HepG2 (cell line): ENCODE data around the gene UCK2. TPM values are rescaled to one million over a fixed set of nuclear protein-coding genes. Genes with fewer than 3 reads are reported as not detected.

Experiments used
- ATAC-seq: fragments of 200-7000 bp; cut with Tn5 transposase; 3 replicates; pipeline ENCODE4 v1.9.1; 2020; ENCODE audit warnings: mild to moderate bottlenecking, moderate library complexity
- BruUV-seq: library from RNA; stranded (reverse); fragments of 400-500 nt; replicated peaks from 2 replicates; lab custom pipeline; 2021; lab: Mats Ljungman, UMichigan
- CTCF ChIA-PET: fragments of 300-600 bp; formaldehyde crosslinking; extraction: SDS; loops from one replicate; lab custom pipeline; 2021; ENCODE audit warnings: low total read pairs, inconsistent platforms, low intra/inter-chr PET ratio; lab: Yijun Ruan, JAX
- POLR2A ChIA-PET: fragments of 350-600 bp; sonication (Branson Sonifier 250); formaldehyde crosslinking; loops from one replicate; lab custom pipeline; 2020; ENCODE audit warnings: antibody characterized with exemption, inconsistent platforms; lab: Yijun Ruan, JAX
- DNase-seq: peaks from one replicate; pipeline ENCODE4 v3.0.0-alpha.2; 2015; ENCODE audit warnings: low spot score
- FAIRE-seq: peaks from 3 replicates; lab custom pipeline; 2011; peaks lifted over from hg19 to GRCh38; lab: Jason Lieb, UNC
- H2AFZ ChIP-seq: one replicate; pipeline ENCODE4 v1.6.1; 2011; ENCODE audit warnings: low read length, inconsistent platforms
- H3K27ac ChIP-seq: fragments of 300-600 bp; 3 replicates; pipeline ENCODE4 v1.8.0; 2011; ENCODE audit warnings: mixed run types, mild to moderate bottlenecking, mixed read lengths, low read length, inconsistent platforms; ENCODE audit not compliant: insufficient read depth; ENCODE audit errors: extremely low read length
- H3K27me3 ChIP-seq, 2 experiments: fragments of 200-600 bp in 1 of 2; 2 replicates in 1 of 2; 3 replicates in 1 of 2; pipeline versions ENCODE4 v1.6.0 to v1.8.0; 2011; ENCODE audit warnings: low read length in 2 of 2, mild to moderate bottlenecking in 2 of 2, moderate library complexity in 2 of 2, inconsistent platforms in 1 of 2; ENCODE audit not compliant: insufficient read depth in 2 of 2, control insufficient read depth in 1 of 2
- H3K36me3 ChIP-seq, 2 experiments: fragments of 200-600 bp in 1 of 2; replicated peaks in 1 of 2; 2 replicates in 1 of 2; 3 replicates in 1 of 2; pipeline versions ENCODE4 v1.5.1 to v1.8.0; 2011; ENCODE audit warnings: low read length in 2 of 2, inconsistent platforms in 1 of 2; ENCODE audit not compliant: insufficient read depth in 2 of 2, control insufficient read depth in 1 of 2
- H3K4me1 ChIP-seq: 2 replicates; pipeline ENCODE4 v1.5.1; 2012; ENCODE audit warnings: low read length, inconsistent platforms; ENCODE audit not compliant: insufficient read depth
- H3K4me2 ChIP-seq: 2 replicates; pipeline ENCODE4 v1.6.0; 2011; ENCODE audit warnings: low read depth, low read length, inconsistent platforms
- H3K4me3 ChIP-seq, 3 experiments: fragments of 200-600 bp in 1 of 3; sonication (generic), shearing (Covaris generic) in 1 of 3; replicated peaks in 1 of 3; 2 replicates each; pipeline ENCODE4 v1.5.1; 2011 to 2016; ENCODE audit warnings: low read length in 3 of 3, inconsistent platforms in 2 of 3, low read depth in 2 of 3, mild to moderate bottlenecking in 2 of 3, control low read depth in 1 of 3, mixed read lengths in 1 of 3; ENCODE audit not compliant: insufficient read depth in 1 of 3
- H3K79me2 ChIP-seq: one replicate; pipeline ENCODE4 v1.6.1; 2011; ENCODE audit warnings: low read length, inconsistent platforms; ENCODE audit not compliant: insufficient read depth
- H3K9ac ChIP-seq: 2 replicates; pipeline ENCODE4 v1.6.0; 2011; ENCODE audit warnings: mild to moderate bottlenecking, low read depth, low read length, inconsistent platforms; ENCODE audit not compliant: insufficient read depth
- H3K9me3 ChIP-seq: 2 replicates; pipeline ENCODE4 v1.5.1; 2012; ENCODE audit warnings: mild to moderate bottlenecking, low read length
- H4K20me1 ChIP-seq: 2 replicates; pipeline ENCODE4 v1.6.0; 2011; ENCODE audit warnings: inconsistent platforms, mild to moderate bottlenecking, low read length, moderate library complexity; ENCODE audit not compliant: insufficient read depth
- CC2D1A ChIP-seq: sonication (generic); formaldehyde crosslinking; IDR thresholded peaks from 2 replicates; pipeline ENCODE4 v1.8.1; 2023; ENCODE audit warnings: mild to moderate bottlenecking, missing genetic modification reagents
- NAIF1 ChIP-seq: sonication (generic); formaldehyde crosslinking; IDR thresholded peaks from 2 replicates; pipeline ENCODE4 v1.5.0; 2020; ENCODE audit warnings: mild to moderate bottlenecking, missing genetic modification reagents, borderline replicate concordance
- NFKB2 ChIP-seq: sonication (generic); formaldehyde crosslinking; IDR thresholded peaks from 2 replicates; pipeline ENCODE4 v1.4.0; 2020; ENCODE audit warnings: missing genetic modification reagents, borderline replicate concordance
- PCBP2 ChIP-seq: fragments of 200-400 bp; formaldehyde crosslinking; optimal IDR thresholded peaks from 2 replicates; pipeline ENCODE3; 2018; ENCODE audit warnings: low read length, low read depth; ENCODE audit not compliant: poor library complexity, severe bottlenecking
- RNF2 ChIP-seq: fragments of 450-650 bp; conservative IDR thresholded peaks from 2 replicates; pipeline ENCODE4 v1.6.1; 2016; ENCODE audit warnings: low read depth
- RXRA ChIP-seq: sonication (generic); formaldehyde crosslinking; IDR thresholded peaks from 2 replicates; pipeline ENCODE4 v1.5.1; 2020; ENCODE audit warnings: missing genetic modification reagents
- TCF12 ChIP-seq, 2 experiments: fragments of 450-650 bp in 1 of 2; sonication (generic) in 1 of 2; formaldehyde crosslinking in 1 of 2; IDR thresholded peaks; 2 replicates each; pipeline versions ENCODE4 v1.6.1 to v1.8.0; 2017 to 2022; ENCODE audit warnings: antibody characterized with exemption in 1 of 2, mild to moderate bottlenecking in 1 of 2, missing genetic modification reagents in 1 of 2, moderate library complexity in 1 of 2
- ZFP62 ChIP-seq: sonication (generic); formaldehyde crosslinking; IDR thresholded peaks from 2 replicates; pipeline ENCODE4 v1.4.0; 2020; ENCODE audit warnings: missing genetic modification reagents
- ZFP90 ChIP-seq: sonication (generic); formaldehyde crosslinking; IDR thresholded peaks from 2 replicates; pipeline ENCODE4 v1.8.0; 2022; ENCODE audit warnings: missing genetic modification reagents, mild to moderate bottlenecking, inconsistent platforms, borderline replicate concordance
- ZMYM3 ChIP-seq: sonication (generic); formaldehyde crosslinking; IDR thresholded peaks from 2 replicates; pipeline ENCODE4 v1.5.1; 2020; ENCODE audit warnings: mild to moderate bottlenecking, missing genetic modification reagents
- ZNF251 ChIP-seq: sonication (generic); formaldehyde crosslinking; IDR thresholded peaks from 2 replicates; pipeline ENCODE4 v1.9.0; 2021; ENCODE audit warnings: mild to moderate bottlenecking, missing genetic modification reagents
- ZNF777 ChIP-seq: sonication (generic); formaldehyde crosslinking; IDR thresholded peaks from 2 replicates; pipeline ENCODE4 v1.4.0; 2020; ENCODE audit warnings: missing genetic modification reagents
- WGBS: methylation state at CpG from one replicate; pipeline ENCODE4 v1.1.6; 2017; ENCODE audit warnings: low lambda C conversion rate; 5-methylcytosine and 5-hydroxymethylcytosine counted together
- in situ Hi-C: cut with HindIII; loops from 2 replicates; pipeline ENCODE4 v1.10.0; 2017; ENCODE audit warnings: low pct_unique_long_range_greater_than_20kb; ENCODE audit not compliant: extremely low pct_ligation_motif_present
- intact Hi-C: fragments of 100-400 bp; cut with micrococcal nuclease; formaldehyde crosslinking; loops from one replicate; pipeline ENCODE4 v1.10.0; 2022; ENCODE audit not compliant: unreplicated experiment
- polyA plus RNA-seq, 8 experiments: library from polyadenylated mRNA; depleted of rRNA in 3 of 8; stranded (reverse) in 7 of 8; unstranded in 1 of 8; fragments of >200 nt; fragmentation: Illumina TruSeq in 4 of 8; extraction: Trizol in 4 of 8; gene quantifications; 2 replicates each; pipeline versions ENCODE4 v1.2.1 to v1.2.3, GENCODE V29; 2011 to 2016; ENCODE audit warnings: low read depth in 4 of 8, missing spikeins in 1 of 8, mixed read lengths in 1 of 8; ENCODE audit not compliant: insufficient read depth in 1 of 8
- total RNA-seq, 5 experiments: library from RNA; depleted of rRNA; stranded (reverse); fragments of >200 nt; fragmentation: Illumina TruSeq; extraction: Trizol; gene quantifications; 2 replicates each; pipeline ENCODE4 v1.2.3, GENCODE V29; 2016; ENCODE audit warnings: low read depth in 1 of 5
- TF ChIP-seq, protein P1 (sequence below): sonication (generic); formaldehyde crosslinking; IDR thresholded peaks from 2 replicates; pipeline ENCODE4 v1.8.0; 2022; ENCODE audit warnings: missing genetic modification reagents, low read depth, mild to moderate bottlenecking, borderline replicate concordance
- TF ChIP-seq, protein P2 (sequence below): sonication (generic); formaldehyde crosslinking; IDR thresholded peaks from 2 replicates; pipeline ENCODE4 v1.4.0; 2020; ENCODE audit warnings: missing genetic modification reagents, borderline replicate concordance
- TF ChIP-seq, protein P3 (sequence below): sonication (generic); formaldehyde crosslinking; IDR thresholded peaks from 2 replicates; pipeline ENCODE4 v1.8.0; 2022; ENCODE audit warnings: missing genetic modification reagents, mild to moderate bottlenecking, inconsistent platforms, borderline replicate concordance
- TF ChIP-seq, protein P4 (sequence below): sonication (generic); formaldehyde crosslinking; IDR thresholded peaks from 2 replicates; pipeline ENCODE4 v1.5.1; 2020; ENCODE audit warnings: missing genetic modification reagents, mild to moderate bottlenecking, borderline replicate concordance

UCK2 gene
- total and polyA plus RNA-seq, 2 of the 13 experiments (the other 11 are each of a cell fraction or from before 2014, with no cell fraction given), result 64.3 to 78.0 TPM

DNA sequence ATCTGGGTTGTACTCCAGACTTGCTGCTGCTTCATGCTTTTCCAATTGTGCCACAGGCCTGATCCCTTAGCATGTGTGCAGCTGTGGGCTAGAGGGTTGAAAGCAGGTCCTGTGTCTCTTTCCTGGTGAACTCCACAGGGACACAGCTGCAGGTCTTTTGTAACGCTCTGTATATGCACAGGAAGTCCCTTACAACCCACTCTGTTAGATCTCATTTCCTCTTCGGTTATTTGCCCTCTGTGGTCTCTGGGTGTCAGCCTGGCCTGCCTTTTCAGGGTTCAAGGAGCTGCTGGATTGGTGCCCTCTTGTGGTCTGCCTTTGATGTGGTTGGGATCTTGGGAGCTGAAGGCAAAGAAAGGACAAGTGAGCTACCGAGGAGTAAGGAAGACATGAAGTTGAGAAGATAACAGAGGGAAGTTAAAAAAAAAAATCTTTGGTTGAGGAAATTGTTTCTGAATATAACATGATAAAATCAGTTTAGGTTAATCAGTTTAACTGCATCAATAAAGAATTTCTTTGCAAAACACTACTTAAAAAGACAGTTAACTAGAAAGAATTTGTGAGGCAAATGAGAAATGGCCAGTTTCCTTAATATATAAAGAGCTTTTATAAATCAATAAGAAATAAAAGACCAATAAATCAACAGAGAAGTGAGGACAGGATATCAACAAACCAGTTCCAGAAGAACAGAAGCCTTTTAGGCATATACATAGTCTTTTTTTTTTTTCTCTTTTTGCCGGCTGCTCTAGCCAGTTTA is 44.1 kb downstream of the UCK2 start:
- no TSS peak for BruUV-seq
- H4K20me1 ChIP-seq, result no peaks in the 10 kb centered on the region; the same call in 1 of the 2 replicates
- peak; percentile 83 for FAIRE-seq
- H3K4me1 ChIP-seq, result peaks cover 35% of the 10 kb centered on the region
- ATAC-seq, result peak; percentile 99
- no peaks in the 10 kb centered on the region for H3K9me3 ChIP-seq
- intact Hi-C loops (loop anchor here (1.0 to 2.0 kb wide), 4 partner anchors 39 to 153 kb away; partner anchors contain the start of gene TMCO1), in situ Hi-C loops (no loop called here)
- whole genome bisulfite sequencing, result 26% methylated on average over 4 of the region's 4 CpGs
- H3K4me3 ChIP-seq, result no peak overlapping the region
- peaks cover 91% of the 10 kb centered on the region for H3K79me2 ChIP-seq
- ChIA-PET CTCF (interaction anchor here (0.6 to 2.0 kb wide), 4 partner anchors 42 to 154 kb away, joined by 3 to 7 read pairs (median 4); partner anchors contain the start of gene UCK2), POLR2A (interaction anchor here (1.0 to 1.2 kb wide), 3 partner anchors 12 to 102 kb away, joined by 3 to 7 read pairs (median 6); partner anchors contain the start of gene TMCO1)
- peak overlapping the region; percentile 67 for H3K27ac ChIP-seq
- peak overlapping the region; percentile 61; the same call in 1 of the 2 replicates for H3K4me2 ChIP-seq
- peak overlapping the region; percentile 42 for H3K9ac ChIP-seq
- DNase-seq, result peak; percentile 92
- no peaks in the 10 kb centered on the region for H3K36me3 ChIP-seq
- no peak overlapping the region for H2AFZ ChIP-seq
- no peaks in the 10 kb centered on the region for H3K27me3 ChIP-seq
- TF ChIP-seq RXRA (CRISPR knock-in tag) (peak; percentile 66; the same call in 1 of the 2 replicates), NFKB2 (CRISPR knock-in tag) (no peak), ZNF777 (no peak), TCF12 (IDR thresholded peaks at IDR 0.05) (no peak), TCF12 (CRISPR knock-in tag; IDR thresholded peaks at IDR 0.05) (no peak), CC2D1A (CRISPR knock-in tag) (no peak), ZFP62 (CRISPR knock-in tag) (no peak), ZFP90 (CRISPR knock-in tag) (no peak), ZNF251 (CRISPR knock-in tag) (no peak), RNF2 (0 out of 2 replicates have a peak, but pooled peaks have one; percentile 29), PCBP2 (no peak), NAIF1 (CRISPR knock-in tag) (no peak), ZMYM3 (CRISPR knock-in tag) (peak; percentile 83)
- TF ChIP-seq, protein P1, sequence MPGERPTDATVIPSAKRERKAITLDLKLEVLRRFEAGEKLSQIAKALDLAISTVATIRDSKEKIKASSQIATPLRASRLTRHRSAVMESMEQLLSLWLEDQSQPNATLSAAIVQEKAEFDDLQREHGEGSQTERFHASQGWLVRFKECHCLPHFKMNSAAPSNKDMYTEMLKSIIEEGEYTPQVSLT (CRISPR knock-in tag), result no peak
- TF ChIP-seq, protein P2, sequence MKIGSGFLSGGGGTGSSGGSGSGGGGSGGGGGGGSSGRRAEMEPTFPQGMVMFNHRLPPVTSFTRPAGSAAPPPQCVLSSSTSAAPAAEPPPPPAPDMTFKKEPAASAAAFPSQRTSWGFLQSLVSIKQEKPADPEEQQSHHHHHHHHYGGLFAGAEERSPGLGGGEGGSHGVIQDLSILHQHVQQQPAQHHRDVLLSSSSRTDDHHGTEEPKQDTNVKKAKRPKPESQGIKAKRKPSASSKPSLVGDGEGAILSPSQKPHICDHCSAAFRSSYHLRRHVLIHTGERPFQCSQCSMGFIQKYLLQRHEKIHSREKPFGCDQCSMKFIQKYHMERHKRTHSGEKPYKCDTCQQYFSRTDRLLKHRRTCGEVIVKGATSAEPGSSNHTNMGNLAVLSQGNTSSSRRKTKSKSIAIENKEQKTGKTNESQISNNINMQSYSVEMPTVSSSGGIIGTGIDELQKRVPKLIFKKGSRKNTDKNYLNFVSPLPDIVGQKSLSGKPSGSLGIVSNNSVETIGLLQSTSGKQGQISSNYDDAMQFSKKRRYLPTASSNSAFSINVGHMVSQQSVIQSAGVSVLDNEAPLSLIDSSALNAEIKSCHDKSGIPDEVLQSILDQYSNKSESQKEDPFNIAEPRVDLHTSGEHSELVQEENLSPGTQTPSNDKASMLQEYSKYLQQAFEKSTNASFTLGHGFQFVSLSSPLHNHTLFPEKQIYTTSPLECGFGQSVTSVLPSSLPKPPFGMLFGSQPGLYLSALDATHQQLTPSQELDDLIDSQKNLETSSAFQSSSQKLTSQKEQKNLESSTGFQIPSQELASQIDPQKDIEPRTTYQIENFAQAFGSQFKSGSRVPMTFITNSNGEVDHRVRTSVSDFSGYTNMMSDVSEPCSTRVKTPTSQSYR (CRISPR knock-in tag), result no peak
- TF ChIP-seq, protein P3, sequence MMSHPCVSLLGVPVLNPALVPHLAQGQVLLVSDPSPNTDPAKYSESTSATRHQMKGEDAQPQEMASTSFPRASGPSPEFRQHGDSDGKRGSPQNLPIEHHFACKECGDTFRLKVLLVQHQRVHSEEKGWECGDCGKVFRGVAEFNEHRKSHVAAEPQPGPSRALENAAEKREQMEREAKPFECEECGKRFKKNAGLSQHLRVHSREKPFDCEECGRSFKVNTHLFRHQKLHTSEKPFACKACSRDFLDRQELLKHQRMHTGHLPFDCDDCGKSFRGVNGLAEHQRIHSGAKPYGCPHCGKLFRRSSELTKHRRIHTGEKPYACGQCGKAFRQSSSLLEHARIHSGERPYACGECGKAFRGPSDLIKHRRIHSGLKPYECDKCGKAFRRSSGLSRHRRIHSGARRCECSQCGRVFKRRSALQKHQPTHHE, result no peak
- TF ChIP-seq, protein P4, sequence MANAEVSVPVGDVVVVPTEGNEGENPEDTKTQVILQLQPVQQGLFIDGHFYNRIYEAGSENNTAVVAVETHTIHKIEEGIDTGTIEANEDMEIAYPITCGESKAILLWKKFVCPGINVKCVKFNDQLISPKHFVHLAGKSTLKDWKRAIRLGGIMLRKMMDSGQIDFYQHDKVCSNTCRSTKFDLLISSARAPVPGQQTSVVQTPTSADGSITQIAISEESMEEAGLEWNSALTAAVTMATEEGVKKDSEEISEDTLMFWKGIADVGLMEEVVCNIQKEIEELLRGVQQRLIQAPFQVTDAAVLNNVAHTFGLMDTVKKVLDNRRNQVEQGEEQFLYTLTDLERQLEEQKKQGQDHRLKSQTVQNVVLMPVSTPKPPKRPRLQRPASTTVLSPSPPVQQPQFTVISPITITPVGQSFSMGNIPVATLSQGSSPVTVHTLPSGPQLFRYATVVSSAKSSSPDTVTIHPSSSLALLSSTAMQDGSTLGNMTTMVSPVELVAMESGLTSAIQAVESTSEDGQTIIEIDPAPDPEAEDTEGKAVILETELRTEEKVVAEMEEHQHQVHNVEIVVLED (CRISPR knock-in tag), result peak; percentile 26; the same call in 1 of the 2 replicates
